WTC11 (cell line): ENCODE results near the gene ERC2.

Experiments used
- CBFB ChIP-seq: sonication (generic); formaldehyde crosslinking; IDR thresholded peaks from 2 replicates; pipeline ENCODE4 v1.8.1; 2022; ENCODE audit warnings: mild to moderate bottlenecking, low read depth, missing genetic modification reagents
- CTCF ChIP-seq: fragments of 200-600 bp; IDR thresholded peaks from 2 replicates; pipeline ENCODE4 v1.8.0; 2022; ENCODE audit warnings: antibody characterized with exemption
- TEAD4 ChIP-seq: sonication (generic); formaldehyde crosslinking; IDR thresholded peaks from 2 replicates; pipeline ENCODE4 v1.8.0; 2022; ENCODE audit warnings: mild to moderate bottlenecking, missing genetic modification reagents

- TF ChIP-seq CBFB (CRISPR knock-in tag) (no peak), CTCF (no peak), TEAD4 (CRISPR knock-in tag) (no peak)
Observed at GRCh38 chr3:55607175-55607574, 861.1 kb downstream of the ERC2 start.
